Suppressor macrophage treated with lipopolysaccharide for 1 hour (primary cell): ENCODE data around the gene B4GALT4.
A peak's percentile ranks its signal among the peaks of the same experiment; 100 is the strongest.
"Not testable (repeated sequence)": the region's sequence is repeated elsewhere in the genome, so short reads cannot be mapped to it uniquely, and the experiment has no call there.

Experiments
- DNase-seq, 3 donors: peaks; one replicate each; pipeline ENCODE4 v3.0.0-alpha.2; 2020 to 2022

The B4GALT4 gene

GRCh38 chr3:119195151-119195476 is 45.6 kb downstream of the B4GALT4 start:
- DNase-seq: no peak

DNA sequence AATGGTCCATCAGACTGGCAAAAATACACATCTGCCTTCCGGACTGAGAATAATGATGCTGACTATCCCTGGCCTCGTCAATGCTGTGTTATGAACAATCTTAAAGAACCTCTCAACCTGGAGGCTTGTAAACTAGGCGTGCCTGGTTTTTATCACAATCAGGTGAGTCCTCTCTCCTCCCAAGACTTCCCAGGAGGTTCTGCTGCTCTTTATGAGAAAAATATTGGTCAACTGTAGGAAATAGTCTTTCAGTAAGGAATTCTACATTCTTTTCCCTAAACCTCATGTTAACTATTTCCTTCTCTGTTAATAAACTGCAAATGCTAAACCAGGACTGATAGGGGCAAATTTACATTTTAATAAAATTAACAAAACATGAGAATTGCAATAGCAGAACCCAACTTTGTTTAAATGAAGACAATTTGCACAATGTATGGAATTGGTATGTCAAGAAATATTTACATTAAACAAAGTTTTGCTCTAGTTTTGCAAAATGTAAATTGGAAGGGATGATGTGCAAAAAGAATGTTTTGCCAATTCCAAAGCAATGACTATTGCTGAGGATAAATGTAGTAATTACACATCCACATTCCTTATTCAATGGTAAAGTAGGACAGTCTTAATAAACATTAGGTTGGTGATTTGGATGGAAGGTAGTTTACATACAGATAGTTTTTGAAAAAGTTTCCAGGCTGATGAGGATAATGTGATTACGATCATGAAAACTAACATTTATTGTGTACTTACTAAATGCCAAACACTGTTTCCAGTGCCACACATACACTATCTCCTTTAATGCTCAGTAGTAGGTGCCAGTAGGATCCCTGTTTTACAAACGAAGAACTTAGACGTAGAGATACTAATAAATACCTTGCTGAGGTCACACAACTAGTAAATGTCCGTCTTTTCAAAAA is 46.2 kb downstream of the B4GALT4 start:
- DNase-seq: no peak

GRCh38 chr3:119191800-119192199 is 48.9 kb downstream of the B4GALT4 start:
- DNase-seq: no peak

- DNase-seq: no peak
Measured at GRCh38 chr3:119187266-119187665, 53.4 kb downstream of the B4GALT4 start.

- DNase-seq: no peak
Measured at GRCh38 chr3:119184796-119185570, 55.7 kb downstream of the B4GALT4 start.

DNA sequence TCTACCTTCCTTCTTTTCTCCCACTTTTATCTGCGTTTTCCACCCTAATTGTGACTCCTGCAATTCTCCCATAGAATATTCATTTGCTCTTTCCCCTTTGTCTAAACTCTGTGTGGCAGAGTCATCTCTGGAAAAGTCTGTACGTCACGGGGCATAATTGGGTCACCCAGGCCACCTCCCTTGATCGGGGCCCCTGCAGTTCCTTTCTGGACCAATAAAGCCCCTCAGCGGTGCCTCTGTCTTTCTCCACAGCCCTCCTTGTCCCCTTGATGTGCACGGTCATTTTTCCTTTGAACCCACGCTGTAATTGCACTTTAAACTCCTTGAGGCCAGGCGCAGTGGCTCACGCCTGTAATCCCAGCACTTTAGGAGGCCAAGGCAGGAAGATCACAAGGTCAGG is 56.6 kb downstream of the B4GALT4 start:
- no peak for DNase-seq

DNA sequence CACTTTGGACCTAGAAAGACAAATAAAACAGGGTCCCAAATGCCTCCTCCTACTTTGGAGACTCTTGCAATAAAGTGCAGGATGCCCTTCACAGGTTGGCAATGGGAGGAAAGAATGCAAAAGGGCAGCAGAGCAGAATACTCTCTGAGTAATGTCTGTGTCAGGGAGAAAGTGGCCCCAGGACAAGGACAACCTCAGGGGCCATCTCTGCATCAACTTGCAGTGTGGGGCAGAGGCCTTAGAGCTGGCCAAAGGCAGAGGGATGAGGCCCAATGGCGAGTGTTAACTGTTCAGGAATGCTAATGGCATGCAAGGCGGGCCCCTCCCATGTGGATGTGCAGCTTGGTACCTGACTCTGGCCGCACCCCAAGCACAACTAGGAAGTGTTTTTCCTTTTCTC is 58.9 kb downstream of the B4GALT4 start:
- no peak for DNase-seq

DNA sequence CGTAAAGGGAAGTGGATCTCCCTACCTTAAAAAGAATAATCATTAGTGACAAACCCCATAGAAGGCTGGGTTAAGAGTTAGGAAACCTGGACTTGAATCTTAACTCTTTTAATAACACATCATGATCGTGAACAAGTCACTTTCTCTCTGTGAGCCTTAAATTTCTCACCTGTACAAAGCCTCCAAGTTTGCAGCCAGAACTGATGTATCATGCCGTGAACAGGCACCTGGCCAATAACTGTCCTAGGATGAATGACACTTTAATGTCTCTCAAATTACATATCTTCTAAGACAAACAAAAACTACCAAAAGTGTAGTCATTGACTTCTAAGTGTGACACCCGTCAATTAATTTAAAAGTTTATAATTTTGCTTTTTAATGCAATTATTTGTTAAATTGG is 63.4 kb downstream of the B4GALT4 start:
- DNase-seq: no peak

DNA sequence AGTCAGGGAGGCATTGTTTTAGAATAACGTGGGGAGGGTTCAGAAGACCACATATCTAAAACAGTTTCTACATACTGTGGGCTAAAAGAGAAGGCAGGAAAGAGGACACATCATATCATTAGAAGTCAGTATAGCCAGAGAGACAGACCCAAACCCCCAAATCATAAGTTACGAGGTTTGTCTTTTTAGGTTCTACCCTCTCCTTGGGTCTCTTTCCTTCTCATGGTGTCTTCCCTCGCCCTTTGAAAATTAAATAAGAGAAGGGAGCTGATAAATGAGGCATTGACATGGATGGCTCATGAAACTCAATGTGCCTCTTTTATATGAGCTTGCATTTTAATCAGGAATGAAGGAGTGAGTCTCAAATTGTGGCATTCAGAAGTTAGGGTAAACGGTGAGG is 63.9 kb downstream of the B4GALT4 start:
- no peak for DNase-seq

DNA sequence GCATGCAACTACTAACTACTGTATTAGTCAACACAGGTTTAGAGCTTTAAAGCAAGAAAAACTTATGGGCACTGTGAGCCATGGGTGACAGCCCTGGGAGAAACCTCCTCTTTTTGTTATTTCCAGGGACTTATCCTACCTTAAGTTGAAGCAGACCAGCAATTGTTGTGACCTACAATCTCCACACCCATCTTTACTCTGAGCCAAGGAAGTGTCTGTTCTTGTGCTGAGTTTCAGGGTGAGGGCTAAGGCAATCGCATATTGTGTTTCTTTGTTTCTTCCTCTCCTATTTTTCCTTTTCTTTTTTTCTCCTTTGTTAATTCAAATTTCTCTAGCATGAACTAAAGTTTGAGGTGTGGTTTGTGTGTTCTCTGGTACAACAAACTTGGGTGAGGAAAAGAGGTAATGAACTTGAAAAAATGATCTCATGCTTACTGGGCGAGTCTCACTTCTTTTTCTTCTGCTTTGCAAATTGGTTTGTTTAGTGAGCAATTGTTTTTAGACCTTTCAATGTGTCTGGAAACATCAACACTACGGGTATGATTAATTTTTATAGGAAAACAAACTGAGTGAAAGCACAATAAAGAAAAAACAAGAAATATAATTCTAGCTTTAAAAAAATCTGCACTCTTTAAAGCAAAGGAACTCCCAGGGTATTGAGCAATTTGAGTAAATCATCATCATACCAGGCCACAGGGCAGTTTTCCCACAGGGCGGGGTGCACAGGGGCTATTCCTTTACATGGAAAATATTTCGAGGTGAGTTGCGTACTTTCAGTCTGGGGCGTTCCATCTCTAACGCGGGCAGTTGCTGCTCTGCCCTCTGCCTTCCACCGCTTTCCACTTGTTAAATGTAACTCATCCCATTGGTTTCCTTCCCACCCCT is 64.6 kb downstream of the B4GALT4 start:
- DNase-seq: peak in 1 of 3 donors; percentile 2

DNA sequence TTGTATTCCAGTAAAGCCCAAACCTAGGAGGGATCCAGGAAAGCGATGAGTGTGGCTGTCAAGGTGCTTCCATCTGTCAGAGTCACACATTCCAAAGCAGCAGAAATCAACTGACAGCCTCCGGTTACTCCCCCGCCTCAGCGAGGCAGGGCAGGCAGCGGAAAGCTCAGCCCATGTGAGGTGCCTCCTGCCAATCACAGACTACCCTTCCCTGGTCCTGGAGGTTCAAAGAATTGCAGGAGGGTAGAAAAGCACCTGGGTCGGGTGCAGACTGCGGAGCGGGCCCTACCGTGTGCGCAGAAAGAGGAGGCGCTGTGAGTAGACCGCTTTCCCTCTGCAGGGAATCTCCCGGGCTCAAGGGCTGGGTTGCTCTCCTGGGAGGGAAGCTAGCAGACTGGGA is 67.4 kb downstream of the B4GALT4 start, which contains the start of gene UPK1B:
UPK1B (plus strand) TSS at position 274 of the 400 bp plus-strand sequence. CDS start 13,144 bp downstream, outside the sequence.
- DNase-seq: no peak

DNA sequence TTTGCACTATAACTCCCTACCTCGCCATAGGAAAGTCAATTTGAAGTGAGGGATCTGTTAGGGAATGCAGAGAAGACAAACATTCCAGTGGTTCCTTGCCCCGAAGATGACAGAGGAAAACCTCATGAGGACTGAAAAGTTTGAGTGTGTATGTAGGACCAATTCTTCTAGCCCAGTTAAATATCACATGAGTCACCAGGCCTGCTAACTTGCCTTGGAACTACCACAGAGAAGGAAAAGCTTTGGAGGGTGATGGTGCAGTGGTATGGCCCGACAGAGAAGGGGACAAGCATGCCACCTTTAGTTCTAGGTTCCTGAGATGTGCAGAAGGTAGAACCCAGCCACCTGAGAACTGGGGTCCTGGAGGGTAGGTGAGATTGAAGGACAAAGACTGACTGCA is 69.9 kb downstream of the B4GALT4 start:
- DNase-seq: no peak

DNA sequence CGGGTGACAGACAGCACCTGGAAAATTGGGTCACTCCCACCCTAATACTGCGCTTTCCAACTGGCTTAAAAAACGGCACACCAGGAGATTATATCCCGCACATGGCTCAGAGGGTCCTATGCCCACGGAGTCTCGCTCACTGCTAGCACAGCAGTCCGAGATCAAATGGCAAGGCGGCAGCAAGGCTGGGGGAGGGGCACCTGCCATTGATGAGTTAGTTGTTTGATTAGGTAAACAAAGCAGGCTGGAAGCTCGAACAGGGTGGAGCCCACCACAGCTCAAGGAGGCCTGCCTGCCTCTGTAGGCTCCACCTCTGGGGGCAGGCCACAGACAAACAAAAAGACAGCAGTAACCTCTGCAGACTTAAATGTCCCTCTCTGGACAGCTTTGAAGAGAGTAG is 75.9 kb downstream of the B4GALT4 start:
- DNase-seq: not testable (repeated sequence)
